Endothelial cell of umbilical vein (primary cell): ENCODE results near the gene NOXA1. TPM values are rescaled to one million over a fixed set of nuclear protein-coding genes. Genes with fewer than 3 reads are reported as not detected.

Experiments
- BruUV-seq: library from RNA; stranded (reverse); fragments of 400-500 nt; replicated peaks from 2 replicates; lab custom pipeline; 2021; lab: Mats Ljungman, UMichigan
- CTCF ChIA-PET: fragments of 300-600, 350-600 bp; sonication (Branson Sonifier 250); formaldehyde crosslinking; loops from one replicate; lab custom pipeline; 2021; ENCODE audit warnings: antibody characterized with exemption, inconsistent platforms; lab: Charles Lee
- POLR2A ChIA-PET: fragments of 300-600, 350-600 bp; sonication (Branson Sonifier 250); formaldehyde crosslinking; loops from one replicate; lab custom pipeline; 2021; ENCODE audit warnings: antibody characterized with exemption, inconsistent platforms; lab: Charles Lee
- DNase-seq: peaks from one replicate; pipeline ENCODE4 v3.0.0-alpha.2; 2011; ENCODE audit warnings: low read depth, low spot score
- FAIRE-seq: peaks from 2 replicates; lab custom pipeline; 2011; peaks lifted over from hg19 to GRCh38; lab: Jason Lieb, UNC
- H2AFZ ChIP-seq: 2 replicates; pipeline ENCODE4 v1.6.0; 2012; ENCODE audit warnings: low read depth, low read length, control low read depth, inconsistent platforms
- H3K27ac ChIP-seq: 2 replicates; pipeline ENCODE4 v1.5.1; 2011; ENCODE audit warnings: low read depth, mild to moderate bottlenecking, control low read depth, low read length, moderate library complexity; ENCODE audit not compliant: insufficient read depth
- H3K27me3 ChIP-seq, 2 experiments: 2 replicates each; pipeline versions ENCODE4 v1.6.0 to v1.6.1; 2011; ENCODE audit warnings: low read length in 2 of 2, mixed read lengths in 1 of 2; ENCODE audit not compliant: control insufficient read depth in 2 of 2, insufficient read depth in 2 of 2
- H3K36me3 ChIP-seq, 2 experiments: 2 replicates in 1 of 2; 3 replicates in 1 of 2; pipeline ENCODE4 v1.5.1; 2011; ENCODE audit warnings: low read length in 2 of 2, mild to moderate bottlenecking in 1 of 2, moderate library complexity in 1 of 2; ENCODE audit not compliant: control insufficient read depth in 2 of 2, insufficient read depth in 2 of 2; ENCODE audit errors: extremely low read depth in 1 of 2
- H3K4me1 ChIP-seq: 3 replicates; pipeline ENCODE4 v1.5.1; 2011; ENCODE audit warnings: mild to moderate bottlenecking, low read length; ENCODE audit not compliant: control insufficient read depth, insufficient read depth; ENCODE audit errors: extremely low read depth
- H3K4me2 ChIP-seq: 2 replicates; pipeline ENCODE4 v1.6.1; 2011; ENCODE audit warnings: low read length, control low read depth, mixed read lengths; ENCODE audit not compliant: insufficient read depth
- H3K4me3 ChIP-seq, 3 experiments: fragments of 200-600 bp in 1 of 3; sonication (generic), shearing (Covaris generic) in 1 of 3; replicated peaks in 1 of 3; 2 replicates each; pipeline ENCODE4 v1.5.1; 2011 to 2016; ENCODE audit warnings: control low read depth in 3 of 3, low read length in 3 of 3, mild to moderate bottlenecking in 2 of 3, inconsistent platforms in 1 of 3, low read depth in 1 of 3, moderate library complexity in 1 of 3; ENCODE audit not compliant: insufficient read depth in 1 of 3
- H3K79me2 ChIP-seq: 2 replicates; pipeline ENCODE4 v1.6.0; 2012; ENCODE audit warnings: low read length, inconsistent platforms; ENCODE audit not compliant: control insufficient read depth, insufficient read depth
- H3K9ac ChIP-seq: replicated peaks from 2 replicates; pipeline ENCODE3; 2011; ENCODE audit warnings: low read length, control low read depth; ENCODE audit not compliant: insufficient read depth; ENCODE audit errors: extremely low read depth
- H3K9me1 ChIP-seq: replicated peaks from 3 replicates; pipeline ENCODE4 v1.6.0; 2011; ENCODE audit warnings: mild to moderate bottlenecking, low read length; ENCODE audit not compliant: control insufficient read depth, insufficient read depth; ENCODE audit errors: extremely low read depth
- H3K9me3 ChIP-seq: replicated peaks from 2 replicates; pipeline ENCODE4 v1.5.1; 2012; ENCODE audit warnings: low read length, inconsistent platforms; ENCODE audit not compliant: control insufficient read depth, insufficient read depth
- H4K20me1 ChIP-seq: replicated peaks from 2 replicates; pipeline ENCODE3; 2011; ENCODE audit warnings: mild to moderate bottlenecking, low read length; ENCODE audit not compliant: control insufficient read depth, insufficient read depth; ENCODE audit errors: extremely low read depth
- EZH2 ChIP-seq: IDR thresholded peaks from 2 replicates; pipeline ENCODE4 v1.6.1; 2012; ENCODE audit warnings: borderline replicate concordance, low read depth, mild to moderate bottlenecking, moderate library complexity, low read length, inconsistent platforms; ENCODE audit not compliant: severe bottlenecking
- FOS ChIP-seq: IDR thresholded peaks from 2 replicates; pipeline ENCODE4 v1.6.1; 2011; ENCODE audit warnings: mild to moderate bottlenecking, low read length, moderate library complexity, borderline replicate concordance; ENCODE audit not compliant: insufficient read depth
- GATA2 ChIP-seq: IDR thresholded peaks from 2 replicates; pipeline ENCODE4 v1.7.0; 2011; ENCODE audit warnings: low read depth, mild to moderate bottlenecking, moderate library complexity, mixed read lengths, low read length; ENCODE audit not compliant: insufficient read length, insufficient read depth
- JUN ChIP-seq: IDR thresholded peaks from 2 replicates; pipeline ENCODE4 v1.6.1; 2011; ENCODE audit warnings: borderline replicate concordance, low read depth; ENCODE audit not compliant: insufficient read length, insufficient read depth
- MAX ChIP-seq: IDR thresholded peaks from 2 replicates; pipeline ENCODE4 v1.6.1; 2011; ENCODE audit not compliant: insufficient read depth, insufficient read length
- MYC ChIP-seq: IDR thresholded peaks from one replicate; pipeline ENCODE4 v1.6.1; 2011; ENCODE audit warnings: mild to moderate bottlenecking, low read depth, low read length
- POLR2A ChIP-seq: IDR thresholded peaks from 2 replicates; pipeline ENCODE4 v1.6.1; 2012; ENCODE audit warnings: low read depth, mild to moderate bottlenecking, control low read depth, low read length
- dilution Hi-C: fragments of 300-500 bp; cut with MboI; formaldehyde crosslinking; loops from one replicate; pipeline ENCODE4 v1.15.0; 2019; ENCODE audit warnings: low sequenced_read_pairs; ENCODE audit not compliant: extremely low pct_ligation_motif_present
- intact Hi-C: fragments of 100-400 bp; cut with micrococcal nuclease; formaldehyde crosslinking; loops from one replicate; pipeline ENCODE4 v1.10.0; 2022
- polyA plus RNA-seq, 4 experiments: library from polyadenylated mRNA; depleted of rRNA in 3 of 4; stranded (reverse) in 3 of 4; unstranded in 1 of 4; fragments of >200 nt; gene quantifications; 2 replicates each; pipeline versions ENCODE4 v1.2.1 to v1.2.3, GENCODE V29; 2011 to 2012; ENCODE audit warnings: missing spikeins in 1 of 4
- total RNA-seq: library from RNA; stranded (reverse); gene quantifications from 2 replicates; pipeline ENCODE4 v1.2.3, GENCODE V29; 2021
- TF ChIP-seq, protein P1 (sequence below), 2 donors: IDR thresholded peaks; 1 replicate in 1 of 2; 2 replicates in 1 of 2; pipeline ENCODE4 v1.5.1; 2011; ENCODE audit warnings: low read length in 2 of 2, mild to moderate bottlenecking in 2 of 2, moderate library complexity in 2 of 2, control low read depth in 1 of 2, inconsistent platforms in 1 of 2, low read depth in 1 of 2; ENCODE audit not compliant: insufficient read depth in 1 of 2; ENCODE audit errors: extremely low read depth in 1 of 2

NOXA1 gene
- total and polyA plus RNA-seq, 2 donors (not counting 3 experiments of a cell fraction or from before 2014, with no cell fraction given) = 0.40 to 0.91 TPM

DNA sequence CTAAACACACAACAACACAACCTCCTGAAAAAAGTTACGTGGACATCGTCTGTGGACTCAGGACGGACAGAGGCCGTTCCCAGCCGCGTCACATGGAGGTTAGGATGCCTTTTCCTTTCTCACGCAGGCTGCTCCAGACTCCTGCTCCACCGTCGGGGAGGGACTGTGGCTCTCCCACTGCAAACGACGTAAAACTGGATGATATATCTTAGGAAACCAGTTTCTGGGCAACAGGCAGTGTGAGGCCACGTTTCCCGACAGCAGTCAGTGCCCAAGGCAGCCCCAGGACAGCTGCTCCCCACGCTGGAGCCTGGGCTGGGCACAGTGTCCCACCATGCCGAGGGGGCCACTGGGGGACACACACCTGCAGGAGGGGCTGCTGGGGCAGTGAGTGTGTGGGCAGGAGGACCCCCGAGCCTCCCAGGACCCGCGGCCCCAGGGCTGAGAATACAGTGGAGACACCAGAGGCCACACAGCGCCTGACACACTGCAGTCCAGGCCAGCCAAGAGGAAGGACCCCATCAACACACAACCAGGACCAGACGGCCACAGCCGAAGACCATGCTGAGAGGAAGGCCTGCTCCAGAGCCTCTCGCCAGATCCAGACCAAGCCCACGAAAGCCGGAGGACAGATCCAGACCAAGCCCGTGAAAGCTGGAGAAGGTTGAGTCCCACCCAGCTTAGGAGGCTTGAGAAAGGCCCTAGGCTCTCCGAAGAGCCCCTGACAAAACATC, 26.4 kb upstream of the NOXA1 start:
- dilution Hi-C loops (no loop called here), intact Hi-C loops (no loop called here)
- no peak for TF ChIP-seq MAX
- TF ChIP-seq JUN = no peak
- TF ChIP-seq POLR2A = no peak
- TF ChIP-seq, protein P1, sequence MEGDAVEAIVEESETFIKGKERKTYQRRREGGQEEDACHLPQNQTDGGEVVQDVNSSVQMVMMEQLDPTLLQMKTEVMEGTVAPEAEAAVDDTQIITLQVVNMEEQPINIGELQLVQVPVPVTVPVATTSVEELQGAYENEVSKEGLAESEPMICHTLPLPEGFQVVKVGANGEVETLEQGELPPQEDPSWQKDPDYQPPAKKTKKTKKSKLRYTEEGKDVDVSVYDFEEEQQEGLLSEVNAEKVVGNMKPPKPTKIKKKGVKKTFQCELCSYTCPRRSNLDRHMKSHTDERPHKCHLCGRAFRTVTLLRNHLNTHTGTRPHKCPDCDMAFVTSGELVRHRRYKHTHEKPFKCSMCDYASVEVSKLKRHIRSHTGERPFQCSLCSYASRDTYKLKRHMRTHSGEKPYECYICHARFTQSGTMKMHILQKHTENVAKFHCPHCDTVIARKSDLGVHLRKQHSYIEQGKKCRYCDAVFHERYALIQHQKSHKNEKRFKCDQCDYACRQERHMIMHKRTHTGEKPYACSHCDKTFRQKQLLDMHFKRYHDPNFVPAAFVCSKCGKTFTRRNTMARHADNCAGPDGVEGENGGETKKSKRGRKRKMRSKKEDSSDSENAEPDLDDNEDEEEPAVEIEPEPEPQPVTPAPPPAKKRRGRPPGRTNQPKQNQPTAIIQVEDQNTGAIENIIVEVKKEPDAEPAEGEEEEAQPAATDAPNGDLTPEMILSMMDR (IDR thresholded peaks at IDR 0.05; ENCODE audit: extremely low read depth in 1 of 2, insufficient read depth in 1 of 2, low read depth in 1 of 2, low read length in 2 of 2) = no peak
- TF ChIP-seq EZH2 = no peak
- TF ChIP-seq FOS = no peak
- no peak for TF ChIP-seq GATA2
- TF ChIP-seq MYC = no peak
- Histone ChIP-seq H3K4me1 (no peaks in the 10 kb centered on the region), H4K20me1 (no peaks in the 10 kb centered on the region), H3K36me3 (peaks cover 0 to 4% of the 10 kb centered on the region in 2 experiments), H3K9me3 (no peaks in the 10 kb centered on the region), H3K9ac (no peak overlapping the region), H3K4me2 (no peak overlapping the region), H3K9me1 (no peaks in the 10 kb centered on the region), H3K79me2 (no peaks in the 10 kb centered on the region), H3K27me3 (no peaks in the 10 kb centered on the region), H2AFZ (no peak overlapping the region), H3K27ac (no peak overlapping the region), H3K4me3 (no peak overlapping the region)
- FAIRE-seq = no peak
- ChIA-PET POLR2A (no interaction called here), CTCF (interaction anchor here (1.0 kb wide), 1 partner anchor 9 kb away, joined by 4 read pairs; no protein-coding TSS in a partner anchor)
- no TSS peak for BruUV-seq
- DNase-seq = no peak
